ENCODE results near the gene PARD3.
"Not testable (repeated sequence)": the region's sequence is repeated elsewhere in the genome, so short reads cannot be mapped to it uniquely, and the experiment has no call there.

Gene PARD3

GRCh38 chr10:34795334-34795733 is 19.8 kb downstream of the PARD3 start:
- no peak for DNase-seq

- no peak for DNase-seq
These were observed 20.3 kb downstream of the PARD3 start for GRCh38 chr10:34794835-34795234.

- DNase-seq, result not testable (repeated sequence)
These were observed 21.5 kb downstream of the PARD3 start for GRCh38 chr10:34793581-34793980.

- no peak for DNase-seq
These were observed 22.2 kb downstream of the PARD3 start for GRCh38 chr10:34792881-34793280.

- no peak for DNase-seq
These were observed 23.1 kb downstream of the PARD3 start for GRCh38 chr10:34791947-34792346.

GRCh38 chr10:34791228-34791627 is 23.9 kb downstream of the PARD3 start:
- DNase-seq, result no peak

GRCh38 chr10:34789966-34790506 is 25.1 kb downstream of the PARD3 start:
- no peak for DNase-seq

GRCh38 chr10:34786464-34786863 is 28.6 kb downstream of the PARD3 start:
- DNase-seq, result no peak

- no peak for DNase-seq
These were observed 33.4 kb downstream of the PARD3 start for GRCh38 chr10:34781711-34782110.

GRCh38 chr10:34780818-34781380 is 34.2 kb downstream of the PARD3 start:
- DNase-seq, result no peak

- no peak for DNase-seq
These were observed 36.9 kb downstream of the PARD3 start for GRCh38 chr10:34778237-34778636.

- no peak for DNase-seq
These were observed 38.9 kb downstream of the PARD3 start for GRCh38 chr10:34776090-34776690.

GRCh38 chr10:34775044-34775637 is 40.0 kb downstream of the PARD3 start:
- no peak for DNase-seq

GRCh38 chr10:34773636-34774630 is 41.2 kb downstream of the PARD3 start:
- no peak for DNase-seq

- no peak for DNase-seq
These were observed 43.6 kb downstream of the PARD3 start for GRCh38 chr10:34771525-34771924.

- DNase-seq, result no peak
These were observed 44.0 kb downstream of the PARD3 start for GRCh38 chr10:34771106-34771505.

- no peak for DNase-seq
These were observed 45.2 kb downstream of the PARD3 start for GRCh38 chr10:34769899-34770298.

- no peak for DNase-seq
These were observed 46.1 kb downstream of the PARD3 start for GRCh38 chr10:34768972-34769330.

GRCh38 chr10:34768261-34768971 is 46.7 kb downstream of the PARD3 start:
- DNase-seq, result no peak

- DNase-seq, result no peak
These were observed 48.1 kb downstream of the PARD3 start for GRCh38 chr10:34766811-34767494.

- no peak for DNase-seq
These were observed 48.9 kb downstream of the PARD3 start for GRCh38 chr10:34766266-34766600.

- DNase-seq, result no peak
These were observed 50.6 kb downstream of the PARD3 start for GRCh38 chr10:34764472-34764946.
